GM12878 (cell line): ENCODE results near the gene CEP170B. TPM values are rescaled to one million over a fixed set of nuclear protein-coding genes. Genes with fewer than 3 reads are reported as not detected.

ENCODE experiments used
- ATF3 ChIP-seq: IDR thresholded peaks from 2 replicates; pipeline ENCODE4 v1.6.1; 2011; ENCODE audit warnings: low read depth, mild to moderate bottlenecking, low read length, moderate library complexity, borderline replicate concordance; ENCODE audit errors: extremely low read depth
- BCL3 ChIP-seq: IDR thresholded peaks from 2 replicates; pipeline ENCODE4 v1.6.1; 2011; ENCODE audit warnings: borderline replicate concordance, low read depth, mild to moderate bottlenecking, moderate library complexity, low read length; ENCODE audit not compliant: insufficient read depth, poor library complexity, severe bottlenecking
- CHD4 ChIP-seq: fragments of 200-600 bp; sonication (generic); IDR thresholded peaks from 2 replicates; pipeline ENCODE4 v1.6.1; 2016; ENCODE audit warnings: mild to moderate bottlenecking
- FOXK2 ChIP-seq: fragments of 450-650 bp; IDR thresholded peaks from 2 replicates; pipeline ENCODE4 v1.6.1; 2017; ENCODE audit warnings: mild to moderate bottlenecking, moderate library complexity
- MAX ChIP-seq: IDR thresholded peaks from 2 replicates; pipeline ENCODE4 v1.6.1; 2012; ENCODE audit warnings: low read depth, low read length, improper control_type of control experiment
- NFXL1 ChIP-seq: fragments of 450-650 bp; IDR thresholded peaks from 2 replicates; pipeline ENCODE4 v1.6.1; 2017; ENCODE audit warnings: antibody characterized with exemption, mild to moderate bottlenecking, borderline replicate concordance
- NFYB ChIP-seq: IDR thresholded peaks from 2 replicates; pipeline ENCODE4 v1.6.1; 2011; ENCODE audit warnings: low read depth, mild to moderate bottlenecking, low read length, improper control_type of control experiment, moderate library complexity; ENCODE audit not compliant: insufficient read depth
- RB1 ChIP-seq: fragments of 450-650 bp; formaldehyde crosslinking; IDR thresholded peaks from 2 replicates; pipeline ENCODE4 v1.6.1; 2017; ENCODE audit warnings: mild to moderate bottlenecking, borderline replicate concordance
- REST ChIP-seq: IDR thresholded peaks from 2 replicates; pipeline ENCODE4 v1.6.1; 2012; ENCODE audit warnings: mild to moderate bottlenecking, low read depth, low read length
- SPI1 ChIP-seq: IDR thresholded peaks from 2 replicates; pipeline ENCODE4 v1.6.1; 2011; ENCODE audit warnings: low read depth, mild to moderate bottlenecking, low read length, moderate library complexity, borderline replicate concordance; ENCODE audit not compliant: insufficient read depth
- TBL1XR1 ChIP-seq: IDR thresholded peaks from 2 replicates; pipeline ENCODE4 v1.6.1; 2012; ENCODE audit warnings: low read depth, low read length, improper control_type of control experiment
- polyA plus RNA-seq, 11 experiments: library from polyadenylated mRNA; depleted of rRNA in 4 of 11; unstranded in 6 of 11; stranded (reverse) in 5 of 11; fragments of >200 nt; fragmentation: Nextera tagmentation in 4 of 11; fragmentation: Illumina TruSeq in 1 of 11; extraction: Ambion mirVana in 4 of 11; extraction: Trizol in 1 of 11; gene quantifications; 1 replicate in 1 of 11; 2 replicates in 10 of 11; pipeline versions ENCODE4 v1.2.1 to v1.2.3, GENCODE V29; 2011 to 2016; ENCODE audit warnings: inconsistent platforms in 2 of 11, missing spikeins in 2 of 11, low read depth in 1 of 11
- total RNA-seq, 4 experiments: library from RNA; depleted of rRNA in 3 of 4; stranded (reverse); fragments of >200 nt in 3 of 4; fragmentation: Illumina TruSeq in 1 of 4; extraction: Trizol in 1 of 4; gene quantifications; 2 replicates each; pipeline versions ENCODE4 v1.2.1 to v1.2.3, GENCODE V29; 2013 to 2021

CEP170B gene
- total and polyA plus RNA-seq, 10 of the 15 experiments (the other 5 are each of a cell fraction or from before 2014, with no cell fraction given): 0.01 to 0.44 (median 0.05) TPM; not detected in 4

DNA sequence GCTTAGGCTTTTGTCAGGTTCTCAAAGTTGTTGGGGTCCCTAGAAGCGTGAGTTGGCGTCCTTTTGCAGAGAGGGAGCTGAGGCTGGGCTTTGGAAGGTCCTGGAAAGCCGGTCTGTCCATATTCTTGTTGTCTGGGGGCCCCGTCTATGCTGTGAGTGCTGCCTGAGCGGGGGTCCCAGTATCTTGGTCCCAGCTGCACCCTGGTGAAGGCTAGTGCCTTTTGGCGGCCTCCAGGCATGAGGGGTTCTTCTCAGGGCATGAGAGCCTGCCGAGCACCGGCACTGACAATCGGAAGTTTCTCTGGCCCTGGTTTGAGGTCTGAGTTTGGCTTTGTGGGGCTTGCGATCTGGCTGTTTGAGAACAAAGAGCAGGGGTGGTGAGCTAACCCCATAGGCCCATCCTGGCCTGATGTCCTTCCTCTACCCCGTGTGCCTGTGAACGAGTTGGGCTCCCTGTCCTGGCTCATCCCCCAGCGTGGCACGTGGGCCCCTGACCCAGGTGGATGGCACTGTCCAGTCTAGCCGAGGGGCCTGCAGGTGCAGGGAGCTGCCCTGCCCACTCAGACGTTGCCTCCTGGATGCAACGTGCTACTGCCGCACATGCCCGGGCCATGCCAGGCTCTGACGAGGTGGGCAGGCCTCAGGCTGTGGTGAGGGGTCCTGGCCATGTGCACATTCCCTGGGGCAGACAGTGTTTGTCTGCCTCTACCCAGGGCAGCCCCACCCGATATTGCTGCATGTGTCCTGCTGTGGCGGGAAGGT, 3.9 kb downstream of the CEP170B start (continued):
- TF ChIP-seq FOXK2 (no peak), BCL3 (no peak), NFXL1 (no peak), RB1 (no peak), NFYB (no peak), MAX (no peak), SPI1 (no peak), TBL1XR1 (no peak), CHD4 (no peak), ATF3 (no peak), REST (no peak)
